IMR-90 (cell line): Measurements from ENCODE around the gene S100A2. TPM values are rescaled to one million over a fixed set of nuclear protein-coding genes. Genes with fewer than 3 reads are reported as not detected.

Experiments used
- ATAC-seq: fragments of 200-7000 bp; cut with Tn5 transposase; 2 replicates; pipeline ENCODE4 v1.9.1; 2020; ENCODE audit warnings: low read depth, mild to moderate bottlenecking, moderate library complexity
- BruUV-seq: library from RNA; stranded (reverse); fragments of 400-500 nt; replicated peaks from 2 replicates; lab custom pipeline; 2021; lab: Mats Ljungman, UMichigan
- CTCF ChIA-PET: fragments of 300-600 bp; formaldehyde crosslinking; extraction: SDS; loops from one replicate; lab custom pipeline; 2021; ENCODE audit warnings: antibody characterized with exemption; lab: Yijun Ruan, JAX
- POLR2A ChIA-PET: fragments of 300-600 bp; sonication (Branson Sonifier 250); formaldehyde crosslinking; loops from one replicate; lab custom pipeline; 2022; ENCODE audit warnings: antibody characterized with exemption; ENCODE audit not compliant: unreplicated experiment; lab: Charles Lee
- DNase-seq: peaks from one replicate; pipeline ENCODE4 v3.0.0; 2013
- H2AFZ ChIP-seq: replicated peaks from 2 replicates; pipeline ENCODE3; 2013; ENCODE audit warnings: low read length, mild to moderate bottlenecking; ENCODE audit not compliant: poor library complexity
- H2AK5ac ChIP-seq: 2 replicates; pipeline ENCODE4 v1.6.1; 2013; ENCODE audit warnings: low read depth, low read length, inconsistent platforms
- H2AK9ac ChIP-seq: replicated peaks from 2 replicates; pipeline ENCODE3; 2013; ENCODE audit warnings: mild to moderate bottlenecking, low read depth, low read length, moderate library complexity; ENCODE audit not compliant: poor library complexity
- H2BK120ac ChIP-seq: 2 replicates; pipeline ENCODE4 v1.6.1; 2013; ENCODE audit warnings: low read depth, low read length, inconsistent platforms
- H2BK15ac ChIP-seq: 3 replicates; pipeline ENCODE4 v1.6.1; 2013; ENCODE audit warnings: low read depth, low read length, inconsistent platforms
- H2BK20ac ChIP-seq: 2 replicates; pipeline ENCODE4 v1.6.1; 2013; ENCODE audit warnings: low read depth, mild to moderate bottlenecking, inconsistent platforms, low read length, moderate library complexity
- H2BK5ac ChIP-seq: 2 replicates; pipeline ENCODE4 v1.6.1; 2013; ENCODE audit warnings: mild to moderate bottlenecking, low read depth, low read length, inconsistent platforms; ENCODE audit not compliant: poor library complexity, severe bottlenecking
- H3K14ac ChIP-seq: replicated peaks from 2 replicates; pipeline ENCODE4 v1.6.1; 2013; ENCODE audit warnings: low read depth, low read length, inconsistent platforms
- H3K18ac ChIP-seq: 2 replicates; pipeline ENCODE4 v1.6.1; 2013; ENCODE audit warnings: low read depth, low read length, control low read depth
- H3K23ac ChIP-seq: 2 replicates; pipeline ENCODE4 v1.6.1; 2013; ENCODE audit warnings: low read depth, low read length, inconsistent platforms
- H3K27ac ChIP-seq: 2 replicates; pipeline ENCODE4 v1.5.1; 2013; ENCODE audit warnings: mild to moderate bottlenecking, control low read depth, low read length; ENCODE audit not compliant: insufficient read depth
- H3K27me3 ChIP-seq: 2 replicates; pipeline ENCODE4 v1.6.1; 2013; ENCODE audit warnings: low read length; ENCODE audit not compliant: control insufficient read depth, insufficient read depth
- H3K36me3 ChIP-seq: 2 replicates; pipeline ENCODE4 v1.6.1; 2013; ENCODE audit warnings: low read length, mixed read lengths; ENCODE audit not compliant: control insufficient read depth, insufficient read depth
- H3K4ac ChIP-seq: 2 replicates; pipeline ENCODE4 v1.6.1; 2013; ENCODE audit warnings: low read depth, low read length, inconsistent platforms
- H3K4me1 ChIP-seq: 2 replicates; pipeline ENCODE4 v1.6.1; 2013; ENCODE audit warnings: low read length, mixed read lengths; ENCODE audit not compliant: control insufficient read depth, insufficient read depth
- H3K4me2 ChIP-seq: 2 replicates; pipeline ENCODE4 v1.6.1; 2013; ENCODE audit warnings: low read depth, mild to moderate bottlenecking, control low read depth, low read length, moderate library complexity
- H3K4me3 ChIP-seq: 2 replicates; pipeline ENCODE4 v1.5.1; 2013; ENCODE audit warnings: low read depth, mild to moderate bottlenecking, control low read depth, low read length, moderate library complexity; ENCODE audit not compliant: insufficient read depth
- H3K56ac ChIP-seq: 2 replicates; pipeline ENCODE4 v1.6.1; 2013; ENCODE audit warnings: low read length, inconsistent platforms; ENCODE audit not compliant: insufficient read depth; ENCODE audit errors: extremely low read depth
- H3K79me1 ChIP-seq, 2 experiments: 2 replicates each; pipeline ENCODE4 v1.6.1; 2013; ENCODE audit warnings: low read length in 2 of 2, inconsistent platforms in 1 of 2, low read depth in 1 of 2
- H3K9ac ChIP-seq: 2 replicates; pipeline ENCODE4 v1.6.1; 2013; ENCODE audit warnings: low read depth, low read length, control low read depth
- H3K9me1 ChIP-seq: 2 replicates; pipeline ENCODE4 v1.6.1; 2013; ENCODE audit warnings: low read length, inconsistent platforms; ENCODE audit not compliant: insufficient read depth
- H3K9me3 ChIP-seq: 2 replicates; pipeline ENCODE4 v1.6.1; 2013; ENCODE audit warnings: low read length; ENCODE audit not compliant: control insufficient read depth, insufficient read depth
- H4K20me1 ChIP-seq: 2 replicates; pipeline ENCODE4 v1.6.1; 2013; ENCODE audit warnings: low read length, inconsistent platforms; ENCODE audit not compliant: insufficient read depth
- H4K5ac ChIP-seq: 2 replicates; pipeline ENCODE4 v1.6.1; 2013; ENCODE audit warnings: mild to moderate bottlenecking, low read depth, low read length, control low read depth
- H4K8ac ChIP-seq, 2 experiments: 2 replicates each; pipeline ENCODE4 v1.6.1; 2013; ENCODE audit warnings: low read depth in 2 of 2, low read length in 2 of 2, control low read depth in 1 of 2, inconsistent platforms in 1 of 2
- H4K91ac ChIP-seq: 2 replicates; pipeline ENCODE4 v1.6.1; 2013; ENCODE audit warnings: low read depth, low read length, inconsistent platforms; ENCODE audit not compliant: insufficient read depth
- BHLHE40 ChIP-seq: fragments of 150-350 bp; IDR thresholded peaks from 2 replicates; pipeline ENCODE4 v1.6.1; 2016; ENCODE audit warnings: mild to moderate bottlenecking, low read depth, low read length
- CEBPB ChIP-seq: IDR thresholded peaks from 2 replicates; pipeline ENCODE4 v1.6.1; 2012; ENCODE audit warnings: low read depth, low read length, improper control_type of control experiment
- CTCF ChIP-seq: conservative IDR thresholded peaks from 2 replicates; pipeline ENCODE4 v1.5.1; 2012; ENCODE audit warnings: mild to moderate bottlenecking, low read depth, low read length, improper control_type of control experiment
- ELK1 ChIP-seq: fragments of 150-350 bp; IDR thresholded peaks from 2 replicates; pipeline ENCODE4 v1.6.1; 2016; ENCODE audit warnings: low read depth, mild to moderate bottlenecking, low read length, moderate library complexity, borderline replicate concordance
- FOS ChIP-seq: fragments of 150-350 bp; IDR thresholded peaks from 2 replicates; pipeline ENCODE4 v1.6.1; 2016; ENCODE audit warnings: low read depth, low read length
- MAFK ChIP-seq: IDR thresholded peaks from 2 replicates; pipeline ENCODE4 v1.6.1; 2012; ENCODE audit warnings: low read depth, low read length, improper control_type of control experiment
- MAZ ChIP-seq: IDR thresholded peaks from 2 replicates; pipeline ENCODE4 v1.6.1; 2012; ENCODE audit warnings: low read depth, mild to moderate bottlenecking, low read length, improper control_type of control experiment, moderate library complexity, borderline replicate concordance
- MXI1 ChIP-seq: IDR thresholded peaks from 2 replicates; pipeline ENCODE4 v1.6.1; 2012; ENCODE audit warnings: low read depth, mild to moderate bottlenecking, low read length, moderate library complexity, borderline replicate concordance
- NFE2L2 ChIP-seq: fragments of 150-350 bp; IDR thresholded peaks from 2 replicates; pipeline ENCODE4 v1.6.1; 2016; ENCODE audit warnings: low read depth, mild to moderate bottlenecking, low read length
- RCOR1 ChIP-seq: IDR thresholded peaks from 2 replicates; pipeline ENCODE4 v1.6.1; 2012; ENCODE audit warnings: mild to moderate bottlenecking, low read length, improper control_type of control experiment; ENCODE audit not compliant: insufficient replicate concordance
- RFX5 ChIP-seq: IDR thresholded peaks from 2 replicates; pipeline ENCODE4 v1.8.0; 2012; ENCODE audit warnings: low read depth, mild to moderate bottlenecking, low read length, moderate library complexity
- SMC3 ChIP-seq: fragments of 150-350 bp; IDR thresholded peaks from 2 replicates; pipeline ENCODE4 v1.6.1; 2016; ENCODE audit warnings: low read depth, mild to moderate bottlenecking, antibody characterized with exemption, low read length, moderate library complexity
- USF2 ChIP-seq: fragments of 150-350 bp; IDR thresholded peaks from 2 replicates; pipeline ENCODE4 v1.6.1; 2017; ENCODE audit warnings: mild to moderate bottlenecking, antibody characterized with exemption, low read length, low read depth
- WGBS, 2 experiments: methylation state at CpG; one replicate each; pipeline versions ENCODE4 v1.1.5 to v1.1.7; 2013; ENCODE audit warnings: missing lambda C conversion rate in 2 of 2; ENCODE audit not compliant: insufficient read length in 1 of 2; ENCODE audit errors: extremely low coverage in 2 of 2; 5-methylcytosine and 5-hydroxymethylcytosine counted together
- dilution Hi-C: fragments of 300-500 bp; cut with HindIII; formaldehyde crosslinking; loops from one replicate; pipeline ENCODE4 v1.14.3; 2018; ENCODE audit warnings: low sequenced_read_pairs; ENCODE audit not compliant: unreplicated experiment
- in situ Hi-C: fragments of 300-500 bp; cut with MboI; formaldehyde crosslinking; loops from 3 replicates; pipeline ENCODE4 v1.14.3; 2019; ENCODE audit warnings: low sequenced_read_pairs, inconsistent platforms, mixed read lengths
- intact Hi-C: fragments of 100-400 bp; cut with micrococcal nuclease; formaldehyde crosslinking; loops from 2 replicates; pipeline ENCODE4 v1.10.0; 2022
- polyA plus RNA-seq, 3 experiments: library from polyadenylated mRNA; depleted of rRNA; stranded (reverse); fragments of >200 nt; gene quantifications; 2 replicates each; pipeline ENCODE4 v1.2.3, GENCODE V29; 2012; ENCODE audit warnings: low replicate concordance in 1 of 3
- total RNA-seq: library from RNA; depleted of rRNA; stranded (reverse); fragments of >200 nt; gene quantifications from 2 replicates; pipeline ENCODE4 v1.2.3, GENCODE V29; 2012

Gene S100A2
- total and polyA plus RNA-seq, 2 of the 4 experiments (the other 2 are of a cell fraction) = 3.6 to 7.9 TPM

GRCh38 chr1:153515504-153516394, 49.9 kb downstream of the S100A2 start:
- Histone ChIP-seq H3K4me1 (no peaks in the 10 kb centered on the region), H2BK120ac (no peak overlapping the region), H3K36me3 (no peaks in the 10 kb centered on the region), H3K4me3 (no peak overlapping the region), H3K9me3 (no peaks in the 10 kb centered on the region), H3K14ac (no peak overlapping the region), H3K9me1 (0 out of 2 replicates have a peak, but pooled peaks cover 5% of the 10 kb centered on the region), H3K23ac (no peak overlapping the region), H3K27ac (no peak overlapping the region), H4K20me1 (no peaks in the 10 kb centered on the region), H3K18ac (no peak overlapping the region), H2AK5ac (no peak overlapping the region), H2BK15ac (no peak overlapping the region), H4K8ac (no peak overlapping the region), H2BK20ac (no peak overlapping the region), H3K4ac (no peak overlapping the region), H3K79me1 (no peaks in the 10 kb centered on the region), H2BK5ac (no peak overlapping the region), H2AFZ (no peak overlapping the region), H3K4me2 (no peak overlapping the region), H3K27me3 (no peaks in the 10 kb centered on the region), H3K9ac (no peak overlapping the region), H3K56ac (no peak overlapping the region), H2AK9ac (no peak overlapping the region), H4K91ac (no peak overlapping the region), H4K5ac (no peak overlapping the region)
- WGBS, 2 experiments = 69% methylated on average over 3 of the region's 8 CpGs; no CpG with 5 or more reads in 1 of the 2 experiments
- dilution Hi-C loops = no loop called here
- in situ Hi-C loops = loop anchor here (10.0 kb wide), 2 partner anchors 49 to 129 kb away; partner anchors contain the start of gene S100A2
- intact Hi-C loops = no loop called here
- no peak for ATAC-seq
- TF ChIP-seq MAFK (no peak), RFX5 (no peak), CTCF (no peak), USF2 (no peak), ELK1 (no peak), FOS (no peak), BHLHE40 (no peak), CEBPB (no peak), MXI1 (no peak), RCOR1 (no peak), MAZ (no peak), SMC3 (no peak), NFE2L2 (no peak)
- no peak for DNase-seq
- POLR2A ChIA-PET = no interaction called here
- CTCF ChIA-PET = no interaction called here
- BruUV-seq = no TSS peak
